Measurements from ENCODE around the gene DCDC2B. TPM values are rescaled to one million over a fixed set of nuclear protein-coding genes. Genes with fewer than 3 reads are reported as not detected.

DCDC2B gene
- total RNA-seq, 1 experiment from 2014 or later = not detected

GRCh38 chr1:32195972-32196823 is 12.7 kb upstream of the DCDC2B start:
- DNase-seq (ENCODE audit: low read depth) = peak; percentile 35

- no peak for DNase-seq (ENCODE audit: low read depth)
Measured at GRCh38 chr1:32197074-32197473, 11.8 kb upstream of the DCDC2B start.

- no peak for DNase-seq (ENCODE audit: low read depth)
Measured at GRCh38 chr1:32197837-32198236, 11.1 kb upstream of the DCDC2B start.

GRCh38 chr1:32198237-32199042 is 10.4 kb upstream of the DCDC2B start:
- DNase-seq (ENCODE audit: low read depth) = no peak

- no peak for DNase-seq (ENCODE audit: low read depth)
Measured at GRCh38 chr1:32199043-32199716, 9.7 kb upstream of the DCDC2B start.

GRCh38 chr1:32199717-32200072 is 9.2 kb upstream of the DCDC2B start:
- no peak for DNase-seq (ENCODE audit: low read depth)

- DNase-seq (ENCODE audit: low read depth) = peak; percentile 64
Measured at GRCh38 chr1:32200226-32201010, 8.5 kb upstream of the DCDC2B start, which contains the start of gene CCDC28B. Gene CCDC28B, plus strand, starts transcription at chr1:32200595. Its CDS starts 1,341 bp downstream, at chr1:32201936.

GRCh38 chr1:32201011-32201855 is 7.7 kb upstream of the DCDC2B start:
- no peak for DNase-seq (ENCODE audit: low read depth)

GRCh38 chr1:32204943-32205361 is 3.9 kb upstream of the DCDC2B start:
- DNase-seq (ENCODE audit: low read depth) = no peak

- DNase-seq (ENCODE audit: low read depth) = peak; percentile 89
Measured at GRCh38 chr1:32205401-32206370, 3.2 kb upstream of the DCDC2B start, which contains the start of gene IQCC. Gene IQCC, plus strand, starts transcription at chr1:32205671. Its CDS starts 11 bp downstream, at chr1:32205682.

GRCh38 chr1:32208469-32208868 is 420 bp upstream of the DCDC2B start:
- no peak for DNase-seq (ENCODE audit: low read depth)

GRCh38 chr1:32215629-32216480 is 7.0 kb downstream of the DCDC2B start:
- DNase-seq (ENCODE audit: low read depth) = peak; percentile 74

GRCh38 chr1:32216566-32216965 is 7.7 kb downstream of the DCDC2B start:
- no peak for DNase-seq (ENCODE audit: low read depth)

GRCh38 chr1:32219022-32219421 is 10.1 kb downstream of the DCDC2B start:
- no peak for DNase-seq (ENCODE audit: low read depth)

- DNase-seq (ENCODE audit: low read depth) = no peak
Measured at GRCh38 chr1:32220746-32221580, 12.1 kb downstream of the DCDC2B start.

- no peak for DNase-seq (ENCODE audit: low read depth)
Measured at GRCh38 chr1:32221581-32221979, 12.7 kb downstream of the DCDC2B start.

Measured in M059J (cell line).